Activated CD4-positive, alpha-beta T cell treated with anti-CD3 and anti-CD28 coated beads, Interleukin-10, Interleukin-2, amounts not matched to agents 100 ng/mL and 50 ng/mL, durations not matched to agents 16 hours and 8 hours (primary cell): ENCODE data around the gene SLC25A44.
"Not testable (repeated sequence)": the region's sequence is repeated elsewhere in the genome, so short reads cannot be mapped to it uniquely, and the experiment has no call there.

Experiments used
- DNase-seq: peaks from one replicate; pipeline ENCODE4 v3.0.0-alpha.2; 2020

The SLC25A44 gene

DNA sequence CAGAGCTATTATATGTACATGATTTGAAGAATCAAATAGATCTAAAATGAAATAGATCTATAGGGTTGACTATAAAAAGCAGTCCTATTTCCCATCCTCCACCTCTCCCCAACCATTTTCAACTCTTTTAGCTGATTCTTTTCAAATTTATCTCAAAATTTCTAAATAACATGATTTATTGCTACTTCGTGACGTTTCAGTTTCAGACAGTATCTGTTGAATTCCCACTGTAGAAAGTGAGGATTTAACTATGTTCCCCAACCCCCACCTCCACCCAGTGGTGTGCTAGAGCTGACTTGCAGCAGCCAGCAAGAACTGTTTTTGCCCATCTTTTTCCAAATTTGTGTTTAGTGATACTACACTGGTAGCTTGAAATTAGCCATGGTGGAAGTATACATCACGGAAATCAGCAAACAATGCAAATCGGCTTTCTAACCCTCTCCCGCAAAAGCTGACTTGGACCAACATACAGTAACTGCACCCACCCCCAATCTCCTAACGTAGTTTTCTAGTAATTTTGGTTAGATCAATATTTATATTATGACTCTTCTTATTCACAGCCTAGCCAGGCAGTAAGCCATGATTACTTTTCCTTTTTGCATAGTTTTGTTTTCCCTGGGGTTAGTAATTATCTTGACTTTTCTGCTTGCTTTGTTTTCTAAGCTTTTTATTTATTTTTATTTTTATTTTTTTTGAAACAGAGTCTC, 29.6 kb upstream of the SLC25A44 start:
- no peak for DNase-seq

DNA sequence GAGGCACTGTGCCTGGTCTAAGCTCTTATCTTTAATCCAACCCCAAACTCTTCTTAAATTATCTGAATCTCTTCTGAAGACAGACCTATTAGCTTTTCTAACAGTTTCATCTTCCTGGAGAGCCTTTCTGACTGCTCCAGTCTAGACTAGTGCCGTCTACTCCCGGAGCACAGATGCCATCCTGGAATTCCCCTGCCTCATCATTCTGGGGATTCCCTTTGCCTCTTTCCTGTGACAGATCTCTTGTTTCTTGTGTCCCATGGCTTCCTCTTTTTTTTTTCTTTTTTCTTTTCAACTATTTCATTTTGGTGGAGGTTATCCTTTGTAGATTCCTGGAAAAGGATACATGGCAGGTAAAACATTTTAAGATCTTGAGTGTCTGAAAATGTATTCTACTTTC, 28.8 kb upstream of the SLC25A44 start:
- DNase-seq, result no peak

DNA sequence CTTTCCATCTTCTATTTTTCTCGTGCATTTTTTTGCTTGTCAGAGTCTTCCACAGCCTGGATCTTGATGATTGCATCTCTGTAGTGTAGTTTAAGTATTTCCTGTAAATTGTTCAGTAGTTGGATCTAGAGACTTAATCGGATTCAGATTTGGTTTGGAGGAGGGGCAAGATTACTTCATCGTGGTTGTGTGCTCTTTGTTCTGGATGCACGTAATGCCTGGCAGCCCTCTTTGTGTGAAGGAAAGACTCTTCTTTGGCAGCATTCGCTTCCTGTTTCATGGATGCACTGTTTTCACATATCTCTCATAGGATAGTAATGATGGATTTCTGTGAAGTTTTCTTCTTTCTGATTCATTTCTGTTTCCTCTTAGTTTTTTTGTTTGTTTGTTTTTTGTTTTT, 26.4 kb upstream of the SLC25A44 start:
- no peak for DNase-seq

DNA sequence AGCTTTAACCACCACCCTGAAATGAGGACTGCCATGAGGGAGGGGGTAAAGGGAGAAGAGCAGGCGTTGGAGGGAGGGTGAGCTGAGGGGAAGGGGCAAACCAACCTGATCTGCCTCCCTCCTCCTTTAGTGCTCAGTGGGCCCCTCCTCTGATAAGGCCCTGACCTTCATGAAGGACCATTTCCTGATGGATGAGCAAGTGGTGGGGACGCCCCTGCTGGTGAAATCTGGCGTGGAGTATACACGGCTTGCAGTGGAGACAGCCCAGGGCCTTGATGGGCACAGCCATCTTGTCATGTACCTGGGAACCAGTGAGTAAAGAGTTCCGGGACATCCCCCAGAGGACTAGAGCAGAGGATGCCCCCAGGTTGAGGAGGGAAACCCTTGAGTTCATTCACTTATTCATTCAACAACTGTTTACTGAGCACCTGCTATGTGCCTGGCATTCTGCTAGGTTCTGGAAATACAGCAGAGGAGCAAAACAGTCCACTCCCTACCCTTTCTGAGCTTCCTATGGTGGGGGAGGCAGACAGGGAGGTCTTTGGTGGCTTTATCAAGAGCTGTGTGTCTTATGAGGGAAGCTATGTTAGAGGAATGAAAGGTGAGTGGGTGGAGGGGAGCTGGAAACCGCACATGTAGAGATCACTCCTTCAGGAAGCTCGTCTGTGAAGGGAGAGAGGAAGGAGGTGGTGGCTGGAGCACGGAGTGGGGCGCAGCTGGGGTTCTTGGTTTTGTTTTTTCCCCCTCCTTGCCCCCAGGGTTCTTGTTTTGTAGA, 21.0 kb upstream of the SLC25A44 start:
- no peak for DNase-seq

DNA sequence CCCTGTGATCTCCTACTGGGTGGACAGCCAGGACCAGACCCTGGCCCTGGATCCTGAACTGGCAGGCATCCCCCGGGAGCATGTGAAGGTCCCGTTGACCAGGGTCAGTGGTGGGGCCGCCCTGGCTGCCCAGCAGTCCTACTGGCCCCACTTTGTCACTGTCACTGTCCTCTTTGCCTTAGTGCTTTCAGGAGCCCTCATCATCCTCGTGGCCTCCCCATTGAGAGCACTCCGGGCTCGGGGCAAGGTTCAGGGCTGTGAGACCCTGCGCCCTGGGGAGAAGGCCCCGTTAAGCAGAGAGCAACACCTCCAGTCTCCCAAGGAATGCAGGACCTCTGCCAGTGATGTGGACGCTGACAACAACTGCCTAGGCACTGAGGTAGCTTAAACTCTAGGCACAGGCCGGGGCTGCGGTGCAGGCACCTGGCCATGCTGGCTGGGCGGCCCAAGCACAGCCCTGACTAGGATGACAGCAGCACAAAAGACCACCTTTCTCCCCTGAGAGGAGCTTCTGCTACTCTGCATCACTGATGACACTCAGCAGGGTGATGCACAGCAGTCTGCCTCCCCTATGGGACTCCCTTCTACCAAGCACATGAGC, 17.2 kb upstream of the SLC25A44 start:
- no peak for DNase-seq

DNA sequence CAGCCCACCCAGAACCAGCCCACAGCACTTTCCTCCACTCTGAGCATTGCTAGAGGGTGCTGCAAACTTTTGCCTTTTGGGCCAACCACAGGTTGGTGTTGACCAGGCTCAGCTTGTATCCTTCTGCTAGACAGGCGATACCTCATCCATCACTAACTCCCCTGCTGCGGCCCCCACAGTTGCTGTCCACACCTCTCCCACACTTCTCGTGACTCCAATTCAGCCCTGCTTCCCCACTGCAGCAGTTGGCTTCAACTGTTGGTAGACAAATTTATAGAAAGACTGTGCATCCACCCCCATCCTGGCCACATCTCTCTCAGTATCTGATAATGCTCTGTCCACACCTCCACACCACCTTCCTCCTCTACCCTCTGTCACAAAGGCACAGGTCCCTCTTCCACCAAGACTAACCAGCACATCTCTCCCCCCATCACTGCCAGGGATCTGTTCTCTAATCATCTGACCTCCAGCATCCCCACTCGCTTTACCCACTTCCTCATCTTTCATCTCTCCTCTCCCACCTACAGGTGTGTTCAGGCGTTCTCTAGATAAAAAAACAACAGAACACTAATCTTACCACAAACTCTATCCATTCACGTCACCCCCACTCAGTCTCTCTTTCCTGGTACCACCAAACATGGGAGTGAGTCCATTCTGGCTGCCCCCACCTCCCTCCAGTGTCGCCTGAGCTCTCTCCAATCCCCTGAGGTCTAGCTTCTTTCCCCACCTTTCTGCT, 15.8 kb upstream of the SLC25A44 start:
- no peak for DNase-seq

DNA sequence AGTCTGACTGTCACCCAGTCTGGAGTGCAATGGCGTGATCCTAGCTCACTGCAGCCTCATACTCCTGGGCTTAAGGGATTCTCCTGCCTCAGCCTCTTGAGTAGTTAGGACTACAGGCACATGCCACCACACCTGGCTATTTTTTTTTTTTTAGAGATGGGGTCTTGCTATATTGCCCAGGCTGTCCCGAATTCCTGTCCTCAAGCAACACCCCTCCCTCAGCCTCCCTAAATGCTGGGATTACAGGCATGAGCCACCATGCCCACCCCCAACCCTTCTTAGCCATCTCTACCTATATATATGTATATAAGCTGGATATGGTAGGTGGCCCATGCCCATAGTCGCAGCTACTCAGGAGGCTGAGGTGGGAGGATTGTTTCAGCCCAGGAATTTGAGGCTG, 13.4 kb upstream of the SLC25A44 start:
- DNase-seq, result no peak

DNA sequence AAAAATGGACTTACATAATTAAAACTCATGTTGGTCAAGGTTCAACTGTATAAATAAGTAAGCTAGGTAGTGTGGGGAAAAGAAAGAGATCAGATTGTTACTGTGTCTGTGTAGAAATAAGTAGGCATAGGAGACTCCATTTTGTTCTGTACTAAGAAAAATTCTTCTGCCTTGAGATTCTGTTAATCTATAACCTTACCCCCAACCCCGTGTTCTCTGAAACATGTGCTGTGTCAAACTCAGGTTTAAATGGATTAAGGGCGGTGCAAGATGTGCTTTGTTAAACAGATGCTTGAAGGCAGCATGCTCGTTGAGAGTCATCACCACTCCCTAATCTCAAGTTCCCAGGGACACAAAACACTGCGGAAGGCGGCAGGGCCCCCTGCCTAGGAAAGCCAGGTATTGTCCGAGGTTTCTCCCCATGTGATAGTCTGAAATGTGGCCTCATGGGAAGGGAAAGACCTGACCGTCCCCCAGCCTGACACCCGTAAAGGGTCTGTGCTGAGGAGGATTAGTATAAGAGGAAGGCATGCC, 12.4 kb upstream of the SLC25A44 start:
- DNase-seq, result not testable (repeated sequence)

DNA sequence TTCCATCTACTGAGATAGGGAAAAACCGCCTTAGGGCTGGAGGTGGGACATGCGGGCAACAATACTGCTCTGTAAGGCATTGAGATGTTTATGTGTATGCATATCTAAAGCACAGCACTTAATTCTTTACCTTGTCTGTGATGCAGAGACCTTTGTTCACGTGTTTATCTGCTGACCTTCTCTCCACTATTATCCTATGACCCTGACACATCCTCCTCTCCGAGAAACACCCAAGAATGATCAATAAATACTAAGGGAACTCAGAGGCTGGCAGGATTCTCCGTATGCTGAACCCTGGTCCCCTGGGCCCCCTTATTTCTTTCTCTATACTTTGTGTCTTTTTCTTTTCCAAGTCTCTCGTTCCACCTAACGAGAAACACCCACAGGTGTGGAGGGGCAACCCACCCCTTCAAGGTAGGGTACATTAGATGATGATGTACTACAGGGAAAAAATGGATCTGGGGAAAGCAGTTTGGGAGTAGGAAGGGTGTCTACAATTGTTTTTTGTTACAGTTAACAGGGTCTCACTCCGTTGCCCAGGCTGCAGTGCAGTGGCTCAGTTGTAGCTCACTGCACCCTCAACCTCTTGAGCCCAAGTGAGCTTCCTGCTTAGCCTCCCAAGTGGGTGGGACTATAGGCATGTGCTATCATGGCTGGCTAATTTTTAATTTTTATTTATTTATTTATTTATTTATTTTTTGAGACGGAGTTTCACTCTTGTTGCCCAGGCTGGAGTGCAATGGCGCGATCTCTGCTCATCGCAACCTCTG, 11.7 kb upstream of the SLC25A44 start:
- DNase-seq, result not testable (repeated sequence)

DNA sequence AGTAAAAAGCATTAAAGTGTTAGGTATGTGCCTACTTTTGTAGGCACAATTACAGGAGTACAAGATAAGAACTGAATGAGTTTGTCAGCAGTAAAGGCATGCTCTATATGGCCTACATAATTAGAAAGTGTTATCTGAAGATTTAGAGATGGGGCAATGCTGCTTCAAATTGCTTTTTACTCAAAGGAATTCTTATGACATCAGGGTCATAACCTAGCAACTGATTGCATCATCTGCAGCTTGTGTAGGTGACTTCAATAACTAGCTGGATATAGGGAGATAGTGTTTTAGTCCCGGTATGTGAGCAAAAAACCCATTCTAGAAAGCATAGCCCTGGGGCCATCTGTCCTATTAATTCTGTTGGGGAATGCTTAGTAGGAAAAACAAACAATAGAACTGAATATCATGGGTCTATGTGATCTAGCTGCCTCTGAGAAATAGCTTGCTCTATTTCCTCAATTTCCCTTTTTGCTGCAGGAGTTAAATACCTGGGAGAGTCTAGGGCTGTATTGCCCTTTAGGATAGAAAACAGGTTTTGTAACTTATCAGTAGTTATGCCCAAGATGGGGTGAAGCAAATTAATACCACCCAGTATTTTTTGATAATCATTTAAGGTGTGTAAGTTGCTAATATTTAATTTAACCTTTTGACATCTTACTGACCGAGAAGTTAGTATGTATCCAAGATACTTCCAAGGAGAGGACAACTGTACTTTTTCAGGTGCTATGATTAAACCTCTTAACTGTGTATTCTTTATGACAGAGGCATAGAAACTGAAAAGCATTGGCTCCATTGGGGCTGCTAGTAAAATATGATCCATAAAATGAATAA, 7.3 kb upstream of the SLC25A44 start:
- not testable (repeated sequence) for DNase-seq

DNA sequence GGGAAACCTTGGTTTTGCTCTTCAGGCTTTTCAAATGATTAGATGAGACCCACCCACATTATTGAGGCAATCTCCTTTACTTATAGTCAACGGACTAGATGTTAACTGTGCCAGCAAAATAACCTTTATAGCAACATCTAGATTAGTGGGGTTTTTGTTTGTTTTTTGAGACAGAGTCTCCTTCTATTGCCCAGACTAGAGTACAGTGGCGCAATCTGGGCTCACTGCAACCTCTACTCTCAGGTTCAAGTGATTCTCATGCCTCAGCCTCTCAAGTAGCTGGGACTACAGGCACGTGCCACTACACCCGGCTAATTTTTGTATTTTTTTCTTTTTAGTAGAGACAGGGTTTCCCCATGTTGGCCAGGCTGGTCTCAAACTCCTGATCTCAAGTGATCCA, 3.6 kb upstream of the SLC25A44 start:
- DNase-seq, result not testable (repeated sequence)

DNA sequence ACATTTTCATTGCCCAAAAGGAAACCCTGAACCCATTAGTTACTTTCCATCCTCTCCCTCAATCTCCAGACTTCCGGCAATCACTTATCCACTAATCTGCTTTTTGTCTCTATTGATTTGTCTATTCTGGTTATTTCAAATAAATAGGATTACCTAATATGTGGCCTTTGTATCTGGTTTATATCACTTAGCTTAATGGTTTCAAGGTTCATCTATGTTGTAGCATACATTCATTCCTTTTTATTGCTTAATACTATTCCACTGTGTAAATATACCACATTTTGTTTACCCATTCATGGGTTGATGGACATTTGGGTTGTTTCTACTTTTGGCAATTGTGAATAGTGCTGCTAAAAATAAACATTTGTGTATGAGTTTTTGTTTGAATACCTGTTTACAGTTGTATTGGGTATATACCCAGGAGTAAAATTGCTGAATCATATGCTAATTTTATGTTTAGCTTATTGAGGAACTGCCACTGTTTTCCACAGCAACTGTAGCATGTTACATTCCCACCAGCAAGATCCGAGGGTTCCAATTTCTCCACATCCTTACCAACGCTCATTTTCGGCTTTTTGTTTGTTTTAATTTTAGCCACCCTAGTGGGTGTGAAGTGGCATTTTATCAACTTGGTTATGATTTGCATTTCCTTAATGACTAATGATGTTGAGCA, 2.5 kb upstream of the SLC25A44 start:
- DNase-seq, result no peak

DNA sequence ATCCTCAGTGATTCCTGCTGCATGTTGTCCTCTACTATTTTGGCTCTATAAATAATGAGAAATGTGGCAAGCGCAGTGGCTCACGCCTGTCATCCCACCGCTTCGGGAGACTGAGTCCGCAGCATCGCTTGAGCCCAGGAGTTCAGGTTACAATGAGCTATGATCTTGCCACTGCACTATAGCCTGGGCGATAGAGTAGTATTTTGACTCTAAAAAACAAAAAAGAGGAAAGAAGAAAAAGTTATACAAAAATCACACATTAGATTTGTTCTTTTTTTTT, 756 bp upstream of the SLC25A44 start:
- no peak for DNase-seq

DNA sequence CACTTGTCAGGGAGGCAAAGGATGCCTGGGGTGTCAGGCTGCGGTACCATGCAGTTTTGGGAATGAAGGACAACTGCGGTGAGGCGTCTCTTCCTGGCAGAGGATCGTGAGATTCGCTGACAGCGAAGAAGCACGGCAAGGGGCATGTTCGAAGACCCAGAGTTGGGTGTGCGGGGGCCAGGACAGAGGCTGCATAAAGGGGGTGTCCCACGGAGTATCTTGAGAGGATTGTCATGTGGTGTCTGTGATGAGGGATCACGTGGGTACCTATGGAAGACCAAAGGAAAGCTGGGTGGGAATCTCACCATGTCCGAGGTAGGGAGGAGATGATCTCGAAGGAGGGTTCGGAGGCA, 372 bp downstream of the SLC25A44 start:
- DNase-seq, result no peak

DNA sequence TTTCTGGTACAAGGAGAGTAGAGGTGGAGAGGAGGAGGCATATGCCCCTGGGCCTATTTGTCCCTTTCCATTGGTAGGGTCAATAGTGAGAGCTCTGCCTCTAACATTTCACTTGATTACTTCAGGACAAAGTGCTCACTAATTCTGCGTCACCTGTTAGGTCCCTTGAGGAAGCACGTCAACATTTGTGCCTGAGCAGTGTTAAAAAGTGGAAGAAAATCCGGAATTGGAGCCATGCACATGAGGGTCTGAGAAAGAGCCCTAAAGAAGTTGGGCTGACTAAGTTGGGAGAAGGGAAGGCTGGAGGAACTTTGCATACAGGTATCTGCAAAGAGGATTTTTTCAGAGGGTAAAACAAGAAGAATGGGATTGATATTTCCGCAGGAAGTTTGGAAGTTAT, 1.9 kb downstream of the SLC25A44 start:
- no peak for DNase-seq

DNA sequence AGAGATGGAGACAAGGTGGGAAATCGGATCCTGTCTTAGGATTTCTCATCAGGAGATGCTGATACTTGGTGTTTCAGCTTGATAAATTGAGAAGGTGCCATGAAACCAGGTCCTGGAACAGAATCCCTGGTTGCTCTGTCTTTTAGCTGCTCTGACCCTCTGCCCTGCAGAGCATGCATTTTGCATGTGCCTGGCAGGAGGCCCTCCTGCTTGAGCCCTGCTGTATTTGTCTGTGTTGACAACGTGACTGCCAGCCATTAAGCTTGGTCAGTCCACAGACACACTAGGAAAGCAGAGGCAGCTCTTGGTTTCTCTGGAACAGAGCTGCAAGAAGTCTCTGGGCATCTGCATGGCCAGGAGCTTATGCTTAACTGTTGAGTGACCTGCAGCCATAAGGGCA, 2.5 kb downstream of the SLC25A44 start:
- DNase-seq, result no peak

DNA sequence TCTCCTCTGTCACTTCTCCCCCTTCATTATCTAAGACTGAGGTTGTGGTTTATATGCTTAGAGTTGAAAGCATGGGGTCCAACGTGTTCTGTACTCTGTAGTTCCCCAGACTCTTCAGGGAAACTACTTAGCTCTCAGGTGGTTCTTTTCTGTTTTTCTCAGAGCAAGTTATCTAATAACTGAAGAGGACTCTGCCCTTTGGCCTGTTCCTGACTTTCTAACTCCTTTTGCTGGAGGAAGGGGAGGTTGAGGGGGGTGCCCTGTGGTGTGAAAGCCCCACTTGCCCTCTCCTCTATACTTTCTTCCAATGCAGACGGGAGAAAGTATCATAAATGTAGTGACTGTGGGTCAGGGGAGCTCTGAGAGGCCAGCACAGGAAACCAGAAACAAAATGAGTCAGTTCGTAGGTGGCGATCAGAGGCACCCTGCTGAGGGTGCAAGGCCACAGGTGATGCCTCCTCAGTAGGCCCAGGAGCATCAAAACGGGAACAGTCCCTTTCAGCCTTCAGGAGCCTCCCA, 5.0 kb downstream of the SLC25A44 start:
- peak; percentile 71 for DNase-seq

DNA sequence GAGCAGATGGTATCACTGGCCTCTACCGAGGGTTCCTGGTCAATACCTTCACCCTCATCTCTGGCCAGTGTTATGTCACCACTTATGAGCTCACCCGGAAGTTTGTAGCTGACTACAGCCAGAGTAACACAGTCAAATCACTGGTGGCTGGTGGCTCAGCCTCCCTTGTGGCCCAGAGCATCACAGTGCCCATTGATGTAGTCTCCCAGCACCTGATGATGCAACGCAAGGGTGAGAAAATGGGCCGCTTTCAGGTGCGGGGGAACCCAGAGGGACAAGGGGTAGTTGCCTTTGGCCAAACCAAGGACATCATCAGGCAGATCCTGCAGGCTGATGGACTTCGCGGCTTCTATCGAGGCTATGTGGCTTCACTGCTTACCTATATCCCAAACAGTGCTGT, 6.1 kb downstream of the SLC25A44 start:
- peak; percentile 33 for DNase-seq

DNA sequence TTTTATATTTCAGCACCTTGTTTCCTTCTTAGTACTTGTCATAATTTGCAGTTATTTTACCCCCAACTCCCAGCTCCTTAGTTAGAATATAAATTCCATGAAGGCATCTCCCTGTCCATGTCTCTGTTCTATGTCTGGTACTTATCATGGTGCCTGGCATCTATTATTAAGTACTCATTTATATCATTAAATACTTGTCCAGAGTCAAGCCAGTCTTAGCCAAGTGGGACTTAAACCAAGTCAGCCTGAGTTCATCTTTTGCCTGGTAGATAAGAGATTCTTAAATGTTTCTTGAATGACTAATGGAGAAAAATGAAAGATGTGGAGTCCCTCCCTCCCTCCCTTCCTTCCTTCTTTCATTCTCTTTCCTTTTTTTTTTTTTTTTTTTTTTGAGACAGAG, 9.4 kb downstream of the SLC25A44 start:
- DNase-seq, result no peak

DNA sequence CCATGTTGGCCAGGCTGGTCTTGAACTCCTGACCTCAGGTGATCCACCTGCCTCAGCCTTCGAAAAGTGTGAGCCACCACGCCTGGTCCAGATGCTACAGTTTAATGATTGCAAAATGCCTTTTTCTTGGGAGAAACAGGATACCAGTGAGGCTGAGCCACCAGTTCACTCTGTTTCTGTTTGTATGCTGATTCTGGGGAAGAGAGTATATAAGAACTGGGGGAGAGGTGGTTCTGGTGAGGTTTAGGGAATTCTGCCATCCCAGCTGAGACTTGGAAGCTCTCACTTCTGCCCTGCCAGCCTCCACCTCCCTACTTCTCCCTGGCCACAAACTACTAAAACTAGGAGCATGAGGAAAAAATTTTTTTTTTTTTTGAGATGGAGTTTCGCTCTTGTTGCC, 10.8 kb downstream of the SLC25A44 start:
- DNase-seq, result no peak

DNA sequence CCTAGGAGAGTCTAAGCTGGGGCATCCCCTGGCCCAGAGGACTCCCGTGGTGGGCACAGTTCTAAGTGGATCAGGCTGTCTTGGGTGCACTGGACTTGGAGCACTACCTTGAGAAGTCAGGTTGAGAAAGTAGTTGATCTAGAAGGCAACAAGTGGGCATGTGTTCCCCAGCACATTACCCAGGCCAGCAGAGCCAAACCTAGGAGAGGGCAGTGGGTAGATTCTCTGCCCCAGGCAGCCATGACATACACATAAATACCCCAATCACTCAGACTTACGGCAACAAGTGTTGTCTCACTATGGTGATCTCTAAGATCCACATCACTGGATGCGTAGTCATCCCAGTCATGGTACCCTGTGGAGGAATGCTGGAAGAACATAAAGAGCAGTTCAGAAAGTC, 17.3 kb downstream of the SLC25A44 start:
- DNase-seq, result no peak
